HepG2 (cell line): ENCODE results near the gene HOXC5. TPM values are rescaled to one million over a fixed set of nuclear protein-coding genes. Genes with fewer than 3 reads are reported as not detected.

Source experiments
- ATAC-seq: fragments of 200-7000 bp; cut with Tn5 transposase; 3 replicates; pipeline ENCODE4 v1.9.1; 2020; ENCODE audit warnings: mild to moderate bottlenecking, moderate library complexity
- BruUV-seq: library from RNA; stranded (reverse); fragments of 400-500 nt; replicated peaks from 2 replicates; lab custom pipeline; 2021; lab: Mats Ljungman, UMichigan
- CTCF ChIA-PET: fragments of 300-600 bp; formaldehyde crosslinking; extraction: SDS; loops from one replicate; lab custom pipeline; 2021; ENCODE audit warnings: low total read pairs, inconsistent platforms, low intra/inter-chr PET ratio; lab: Yijun Ruan, JAX
- POLR2A ChIA-PET: fragments of 350-600 bp; sonication (Branson Sonifier 250); formaldehyde crosslinking; loops from one replicate; lab custom pipeline; 2020; ENCODE audit warnings: antibody characterized with exemption, inconsistent platforms; lab: Yijun Ruan, JAX
- DNase-seq: peaks from one replicate; pipeline ENCODE4 v3.0.0-alpha.2; 2015; ENCODE audit warnings: low spot score
- FAIRE-seq: peaks from 3 replicates; lab custom pipeline; 2011; peaks lifted over from hg19 to GRCh38; lab: Jason Lieb, UNC
- H2AFZ ChIP-seq: one replicate; pipeline ENCODE4 v1.6.1; 2011; ENCODE audit warnings: low read length, inconsistent platforms
- H3K27ac ChIP-seq: fragments of 300-600 bp; 3 replicates; pipeline ENCODE4 v1.8.0; 2011; ENCODE audit warnings: mixed run types, mild to moderate bottlenecking, mixed read lengths, low read length, inconsistent platforms; ENCODE audit not compliant: insufficient read depth; ENCODE audit errors: extremely low read length
- H3K27me3 ChIP-seq, 2 experiments: fragments of 200-600 bp in 1 of 2; 2 replicates in 1 of 2; 3 replicates in 1 of 2; pipeline versions ENCODE4 v1.6.0 to v1.8.0; 2011; ENCODE audit warnings: low read length in 2 of 2, mild to moderate bottlenecking in 2 of 2, moderate library complexity in 2 of 2, inconsistent platforms in 1 of 2; ENCODE audit not compliant: insufficient read depth in 2 of 2, control insufficient read depth in 1 of 2
- H3K36me3 ChIP-seq, 2 experiments: fragments of 200-600 bp in 1 of 2; replicated peaks in 1 of 2; 2 replicates in 1 of 2; 3 replicates in 1 of 2; pipeline versions ENCODE4 v1.5.1 to v1.8.0; 2011; ENCODE audit warnings: low read length in 2 of 2, inconsistent platforms in 1 of 2; ENCODE audit not compliant: insufficient read depth in 2 of 2, control insufficient read depth in 1 of 2
- H3K4me1 ChIP-seq: 2 replicates; pipeline ENCODE4 v1.5.1; 2012; ENCODE audit warnings: low read length, inconsistent platforms; ENCODE audit not compliant: insufficient read depth
- H3K4me2 ChIP-seq: 2 replicates; pipeline ENCODE4 v1.6.0; 2011; ENCODE audit warnings: low read depth, low read length, inconsistent platforms
- H3K4me3 ChIP-seq, 3 experiments: fragments of 200-600 bp in 1 of 3; sonication (generic), shearing (Covaris generic) in 1 of 3; replicated peaks in 1 of 3; 2 replicates each; pipeline ENCODE4 v1.5.1; 2011 to 2016; ENCODE audit warnings: low read length in 3 of 3, inconsistent platforms in 2 of 3, low read depth in 2 of 3, mild to moderate bottlenecking in 2 of 3, control low read depth in 1 of 3, mixed read lengths in 1 of 3; ENCODE audit not compliant: insufficient read depth in 1 of 3
- H3K79me2 ChIP-seq: one replicate; pipeline ENCODE4 v1.6.1; 2011; ENCODE audit warnings: low read length, inconsistent platforms; ENCODE audit not compliant: insufficient read depth
- H3K9ac ChIP-seq: 2 replicates; pipeline ENCODE4 v1.6.0; 2011; ENCODE audit warnings: mild to moderate bottlenecking, low read depth, low read length, inconsistent platforms; ENCODE audit not compliant: insufficient read depth
- H3K9me3 ChIP-seq: 2 replicates; pipeline ENCODE4 v1.5.1; 2012; ENCODE audit warnings: mild to moderate bottlenecking, low read length
- H4K20me1 ChIP-seq: 2 replicates; pipeline ENCODE4 v1.6.0; 2011; ENCODE audit warnings: inconsistent platforms, mild to moderate bottlenecking, low read length, moderate library complexity; ENCODE audit not compliant: insufficient read depth
- KDM6A ChIP-seq: IDR thresholded peaks from 2 replicates; pipeline ENCODE4 v1.6.1; 2016; ENCODE audit warnings: low read depth
- LCORL ChIP-seq, 2 experiments: fragments of 450-650 bp in 1 of 2; sonication (generic) in 1 of 2; formaldehyde crosslinking in 1 of 2; IDR thresholded peaks; 2 replicates each; pipeline versions ENCODE4 v1.5.0 to v1.6.1; 2017 to 2020; ENCODE audit warnings: antibody characterized with exemption in 1 of 2, missing genetic modification reagents in 1 of 2
- NFYC ChIP-seq: IDR thresholded peaks from 2 replicates; pipeline ENCODE4 v1.6.1; 2016; ENCODE audit warnings: missing genetic modification reagents, missing compliant biosample characterization
- NKX3-1 ChIP-seq: sonication (generic); formaldehyde crosslinking; IDR thresholded peaks from 2 replicates; pipeline ENCODE4 v1.5.0; 2020; ENCODE audit warnings: missing genetic modification reagents
- PHF8 ChIP-seq: sonication (generic); formaldehyde crosslinking; IDR thresholded peaks from 2 replicates; pipeline ENCODE4 v1.5.0; 2020; ENCODE audit warnings: missing genetic modification reagents
- POLR2A ChIP-seq, 2 experiments: IDR thresholded peaks; 2 replicates each; pipeline ENCODE4 v1.6.1; 2011; ENCODE audit warnings: low read depth in 2 of 2, low read length in 2 of 2, mild to moderate bottlenecking in 1 of 2, moderate library complexity in 1 of 2; ENCODE audit not compliant: insufficient read depth in 1 of 2
- POLR2G ChIP-seq: fragments of 200-400 bp; formaldehyde crosslinking; IDR thresholded peaks from 2 replicates; pipeline ENCODE4 v1.6.1; 2018; ENCODE audit warnings: mild to moderate bottlenecking, low read depth, low read length, moderate library complexity
- SRSF1 ChIP-seq: fragments of 200-400 bp; formaldehyde crosslinking; optimal IDR thresholded peaks from 2 replicates; pipeline ENCODE3; 2017; ENCODE audit warnings: mild to moderate bottlenecking, low read depth, low read length, moderate library complexity
- ZNF772 ChIP-seq: sonication (generic); formaldehyde crosslinking; IDR thresholded peaks from 2 replicates; pipeline ENCODE4 v1.5.0; 2020; ENCODE audit warnings: mild to moderate bottlenecking, missing genetic modification reagents
- WGBS: methylation state at CpG from one replicate; pipeline ENCODE4 v1.1.6; 2017; ENCODE audit warnings: low lambda C conversion rate; 5-methylcytosine and 5-hydroxymethylcytosine counted together
- in situ Hi-C: cut with HindIII; loops from 2 replicates; pipeline ENCODE4 v1.10.0; 2017; ENCODE audit warnings: low pct_unique_long_range_greater_than_20kb; ENCODE audit not compliant: extremely low pct_ligation_motif_present
- intact Hi-C: fragments of 100-400 bp; cut with micrococcal nuclease; formaldehyde crosslinking; loops from one replicate; pipeline ENCODE4 v1.10.0; 2022; ENCODE audit not compliant: unreplicated experiment
- polyA plus RNA-seq, 8 experiments: library from polyadenylated mRNA; depleted of rRNA in 3 of 8; stranded (reverse) in 7 of 8; unstranded in 1 of 8; fragments of >200 nt; fragmentation: Illumina TruSeq in 4 of 8; extraction: Trizol in 4 of 8; gene quantifications; 2 replicates each; pipeline versions ENCODE4 v1.2.1 to v1.2.3, GENCODE V29; 2011 to 2016; ENCODE audit warnings: low read depth in 4 of 8, missing spikeins in 1 of 8, mixed read lengths in 1 of 8; ENCODE audit not compliant: insufficient read depth in 1 of 8
- total RNA-seq, 5 experiments: library from RNA; depleted of rRNA; stranded (reverse); fragments of >200 nt; fragmentation: Illumina TruSeq; extraction: Trizol; gene quantifications; 2 replicates each; pipeline ENCODE4 v1.2.3, GENCODE V29; 2016; ENCODE audit warnings: low read depth in 1 of 5
- TF ChIP-seq, protein P1 (sequence below): fragments of 450-650 bp; IDR thresholded peaks from 2 replicates; pipeline ENCODE4 v1.6.1; 2016
- TF ChIP-seq, protein P2 (sequence below): sonication (generic); formaldehyde crosslinking; IDR thresholded peaks from 2 replicates; pipeline ENCODE4 v1.4.0; 2020; ENCODE audit warnings: missing genetic modification reagents, low read depth, mild to moderate bottlenecking, borderline replicate concordance
- TF ChIP-seq, protein P3 (sequence below): sonication (generic); formaldehyde crosslinking; IDR thresholded peaks from 2 replicates; pipeline ENCODE4 v1.4.0; 2020; ENCODE audit warnings: mild to moderate bottlenecking, missing genetic modification reagents
- TF ChIP-seq, protein P4 (sequence below): IDR thresholded peaks from 2 replicates; pipeline ENCODE4 v1.6.1; 2016; ENCODE audit warnings: low read depth, missing genetic modification reagents, missing compliant biosample characterization

The HOXC5 gene
- total and polyA plus RNA-seq, 2 of the 13 experiments (the other 11 are each of a cell fraction or from before 2014, with no cell fraction given) = not detected

DNA sequence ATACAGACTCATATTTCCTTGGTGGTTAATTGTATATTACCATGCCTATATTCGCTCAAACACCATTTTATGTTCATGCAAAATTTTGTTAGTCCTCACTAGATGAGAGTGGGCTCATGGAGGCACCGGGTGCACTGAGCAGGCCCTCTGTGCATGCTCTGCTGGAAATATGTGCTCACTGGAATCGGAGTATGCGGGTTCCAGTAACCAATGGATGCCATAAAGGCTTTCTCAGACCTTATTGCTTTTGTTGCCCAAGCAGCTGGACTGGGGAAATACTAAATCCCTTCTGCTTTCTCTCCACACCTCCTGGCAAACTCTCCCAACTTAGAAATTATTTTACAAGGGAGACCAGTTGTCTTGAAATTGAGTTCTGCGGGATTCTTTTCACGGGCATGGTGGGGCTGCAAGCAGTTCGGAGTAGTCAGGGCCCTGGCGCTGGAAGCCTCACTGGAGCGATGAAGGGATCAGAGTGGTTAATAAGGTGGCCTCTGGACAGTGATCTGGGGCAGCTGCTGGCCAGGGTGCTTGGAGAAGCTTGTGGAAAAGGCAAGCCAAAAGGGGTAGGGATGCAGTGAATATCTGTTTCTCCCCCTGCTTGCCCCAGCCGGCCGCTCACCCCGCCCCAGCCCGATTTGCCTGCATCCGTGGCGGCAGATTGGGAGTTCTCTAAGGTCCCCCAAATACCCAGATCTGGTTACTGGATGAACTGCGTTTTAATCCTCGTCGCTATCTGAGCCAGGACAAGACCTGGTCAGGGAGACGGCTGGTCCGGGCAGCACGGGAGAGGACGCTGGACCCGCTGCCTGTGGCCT lies 12.1 kb upstream of the HOXC5 start:
- no peak overlapping the region for H3K4me3 ChIP-seq
- H2AFZ ChIP-seq = no peak overlapping the region
- H3K27me3 ChIP-seq = peaks cover 2 to 57% of the 10 kb centered on the region in 2 experiments
- in situ Hi-C loops = no loop called here
- H3K4me2 ChIP-seq = no peak overlapping the region
- H3K27ac ChIP-seq = no peak overlapping the region
- no peaks in the 10 kb centered on the region for H3K9me3 ChIP-seq
- H3K4me1 ChIP-seq = peaks cover 5% of the 10 kb centered on the region; the same call in 1 of the 2 replicates
- 57% methylated on average over 11 of the region's 23 CpGs for WGBS
- intact Hi-C loops = no loop called here
- no peaks in the 10 kb centered on the region for H3K79me2 ChIP-seq
- CTCF ChIA-PET = no interaction called here
- no peak for ATAC-seq
- no peaks in the 10 kb centered on the region for H4K20me1 ChIP-seq
- POLR2A ChIA-PET = no interaction called here
- no peak for FAIRE-seq
- no peaks in the 10 kb centered on the region for H3K36me3 ChIP-seq
- H3K9ac ChIP-seq = no peak overlapping the region
- DNase-seq = no peak
- no TSS peak for BruUV-seq
- TF ChIP-seq POLR2A (IDR thresholded peaks at IDR 0.05; ENCODE audit: insufficient read depth in 1 of 2, low read depth in 2 of 2, low read length in 2 of 2) (no peak), NFYC (CRISPR knock-in tag) (no peak), KDM6A (CRISPR knock-in tag) (no peak), POLR2G (no peak), SRSF1 (no peak), LCORL (IDR thresholded peaks at IDR 0.05) (no peak), LCORL (CRISPR knock-in tag; IDR thresholded peaks at IDR 0.05) (no peak), ZNF772 (CRISPR knock-in tag) (no peak), NKX3-1 (CRISPR knock-in tag) (no peak), PHF8 (no peak)
- TF ChIP-seq, protein P1, sequence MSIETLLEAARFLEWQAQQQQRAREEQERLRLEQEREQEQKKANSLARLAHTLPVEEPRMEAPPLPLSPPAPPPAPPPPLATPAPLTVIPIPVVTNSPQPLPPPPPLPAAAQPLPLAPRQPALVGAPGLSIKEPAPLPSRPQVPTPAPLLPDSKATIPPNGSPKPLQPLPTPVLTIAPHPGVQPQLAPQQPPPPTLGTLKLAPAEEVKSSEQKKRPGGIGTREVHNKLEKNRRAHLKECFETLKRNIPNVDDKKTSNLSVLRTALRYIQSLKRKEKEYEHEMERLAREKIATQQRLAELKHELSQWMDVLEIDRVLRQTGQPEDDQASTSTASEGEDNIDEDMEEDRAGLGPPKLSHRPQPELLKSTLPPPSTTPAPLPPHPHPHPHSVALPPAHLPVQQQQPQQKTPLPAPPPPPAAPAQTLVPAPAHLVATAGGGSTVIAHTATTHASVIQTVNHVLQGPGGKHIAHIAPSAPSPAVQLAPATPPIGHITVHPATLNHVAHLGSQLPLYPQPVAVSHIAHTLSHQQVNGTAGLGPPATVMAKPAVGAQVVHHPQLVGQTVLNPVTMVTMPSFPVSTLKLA = no peak
- TF ChIP-seq, protein P2, sequence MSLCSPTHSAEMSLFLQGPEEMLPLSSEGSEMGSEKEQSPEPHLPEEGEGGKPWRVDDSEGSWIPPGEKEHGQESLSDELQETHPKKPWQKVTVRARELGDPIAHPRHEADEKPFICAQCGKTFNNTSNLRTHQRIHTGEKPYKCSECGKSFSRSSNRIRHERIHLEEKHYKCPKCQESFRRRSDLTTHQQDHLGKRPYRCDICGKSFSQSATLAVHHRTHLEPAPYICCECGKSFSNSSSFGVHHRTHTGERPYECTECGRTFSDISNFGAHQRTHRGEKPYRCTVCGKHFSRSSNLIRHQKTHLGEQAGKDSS (CRISPR knock-in tag) = no peak
- TF ChIP-seq, protein P3, sequence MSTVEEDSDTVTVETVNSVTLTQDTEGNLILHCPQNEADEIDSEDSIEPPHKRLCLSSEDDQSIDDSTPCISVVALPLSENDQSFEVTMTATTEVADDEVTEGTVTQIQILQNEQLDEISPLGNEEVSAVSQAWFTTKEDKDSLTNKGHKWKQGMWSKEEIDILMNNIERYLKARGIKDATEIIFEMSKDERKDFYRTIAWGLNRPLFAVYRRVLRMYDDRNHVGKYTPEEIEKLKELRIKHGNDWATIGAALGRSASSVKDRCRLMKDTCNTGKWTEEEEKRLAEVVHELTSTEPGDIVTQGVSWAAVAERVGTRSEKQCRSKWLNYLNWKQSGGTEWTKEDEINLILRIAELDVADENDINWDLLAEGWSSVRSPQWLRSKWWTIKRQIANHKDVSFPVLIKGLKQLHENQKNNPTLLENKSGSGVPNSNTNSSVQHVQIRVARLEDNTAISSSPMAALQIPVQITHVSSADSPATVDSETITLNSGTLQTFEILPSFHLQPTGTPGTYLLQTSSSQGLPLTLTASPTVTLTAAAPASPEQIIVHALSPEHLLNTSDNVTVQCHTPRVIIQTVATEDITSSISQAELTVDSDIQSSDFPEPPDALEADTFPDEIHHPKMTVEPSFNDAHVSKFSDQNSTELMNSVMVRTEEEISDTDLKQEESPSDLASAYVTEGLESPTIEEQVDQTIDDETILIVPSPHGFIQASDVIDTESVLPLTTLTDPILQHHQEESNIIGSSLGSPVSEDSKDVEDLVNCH (CRISPR knock-in tag) = no peak
- TF ChIP-seq, protein P4, sequence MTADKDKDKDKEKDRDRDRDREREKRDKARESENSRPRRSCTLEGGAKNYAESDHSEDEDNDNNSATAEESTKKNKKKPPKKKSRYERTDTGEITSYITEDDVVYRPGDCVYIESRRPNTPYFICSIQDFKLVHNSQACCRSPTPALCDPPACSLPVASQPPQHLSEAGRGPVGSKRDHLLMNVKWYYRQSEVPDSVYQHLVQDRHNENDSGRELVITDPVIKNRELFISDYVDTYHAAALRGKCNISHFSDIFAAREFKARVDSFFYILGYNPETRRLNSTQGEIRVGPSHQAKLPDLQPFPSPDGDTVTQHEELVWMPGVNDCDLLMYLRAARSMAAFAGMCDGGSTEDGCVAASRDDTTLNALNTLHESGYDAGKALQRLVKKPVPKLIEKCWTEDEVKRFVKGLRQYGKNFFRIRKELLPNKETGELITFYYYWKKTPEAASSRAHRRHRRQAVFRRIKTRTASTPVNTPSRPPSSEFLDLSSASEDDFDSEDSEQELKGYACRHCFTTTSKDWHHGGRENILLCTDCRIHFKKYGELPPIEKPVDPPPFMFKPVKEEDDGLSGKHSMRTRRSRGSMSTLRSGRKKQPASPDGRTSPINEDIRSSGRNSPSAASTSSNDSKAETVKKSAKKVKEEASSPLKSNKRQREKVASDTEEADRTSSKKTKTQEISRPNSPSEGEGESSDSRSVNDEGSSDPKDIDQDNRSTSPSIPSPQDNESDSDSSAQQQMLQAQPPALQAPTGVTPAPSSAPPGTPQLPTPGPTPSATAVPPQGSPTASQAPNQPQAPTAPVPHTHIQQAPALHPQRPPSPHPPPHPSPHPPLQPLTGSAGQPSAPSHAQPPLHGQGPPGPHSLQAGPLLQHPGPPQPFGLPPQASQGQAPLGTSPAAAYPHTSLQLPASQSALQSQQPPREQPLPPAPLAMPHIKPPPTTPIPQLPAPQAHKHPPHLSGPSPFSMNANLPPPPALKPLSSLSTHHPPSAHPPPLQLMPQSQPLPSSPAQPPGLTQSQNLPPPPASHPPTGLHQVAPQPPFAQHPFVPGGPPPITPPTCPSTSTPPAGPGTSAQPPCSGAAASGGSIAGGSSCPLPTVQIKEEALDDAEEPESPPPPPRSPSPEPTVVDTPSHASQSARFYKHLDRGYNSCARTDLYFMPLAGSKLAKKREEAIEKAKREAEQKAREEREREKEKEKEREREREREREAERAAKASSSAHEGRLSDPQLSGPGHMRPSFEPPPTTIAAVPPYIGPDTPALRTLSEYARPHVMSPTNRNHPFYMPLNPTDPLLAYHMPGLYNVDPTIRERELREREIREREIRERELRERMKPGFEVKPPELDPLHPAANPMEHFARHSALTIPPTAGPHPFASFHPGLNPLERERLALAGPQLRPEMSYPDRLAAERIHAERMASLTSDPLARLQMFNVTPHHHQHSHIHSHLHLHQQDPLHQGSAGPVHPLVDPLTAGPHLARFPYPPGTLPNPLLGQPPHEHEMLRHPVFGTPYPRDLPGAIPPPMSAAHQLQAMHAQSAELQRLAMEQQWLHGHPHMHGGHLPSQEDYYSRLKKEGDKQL (CRISPR knock-in tag) = no peak
